Measurements from ENCODE around the gene ZSWIM5. TPM values are rescaled to one million over a fixed set of nuclear protein-coding genes. Genes with fewer than 3 reads are reported as not detected.

The ZSWIM5 gene
- total and polyA plus RNA-seq, 2 of the 8 experiments (the other 6 are each of a cell fraction or from before 2014, with no cell fraction given) = 2.5 to 3.9 TPM

DNA sequence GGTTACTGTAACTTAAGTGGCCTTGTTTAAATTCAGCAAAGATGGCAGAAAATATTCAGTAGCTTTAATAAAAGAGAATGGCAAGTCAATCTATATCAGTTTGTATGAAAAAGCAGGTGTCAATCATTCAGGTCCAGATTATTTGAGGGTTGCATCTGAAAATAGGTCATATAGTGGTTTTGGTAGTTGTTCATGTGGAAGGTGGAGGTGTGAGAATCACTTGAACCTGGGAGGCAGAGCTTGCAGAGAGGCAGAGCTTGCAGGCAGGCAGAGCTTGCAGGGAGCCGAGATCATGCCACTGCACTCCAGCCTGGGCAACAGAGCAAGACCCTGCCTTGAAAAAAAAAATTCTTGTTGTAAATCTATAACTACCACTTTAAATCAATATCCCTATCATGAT, 88.6 kb downstream of the ZSWIM5 start:
- Histone ChIP-seq H3K9ac (replicated peaks in 1 of 4; ENCODE audit: extremely low read depth in 1 of 4, low read depth in 3 of 4, low read length in 3 of 4) (no peak overlapping the region), H3K79me1 (ENCODE audit: low read depth, low read length) (no peaks in the 10 kb centered on the region), H2BK12ac (ENCODE audit: low read depth, low read length) (no peak overlapping the region), H3K36me3 (ENCODE audit: control insufficient read depth in 2 of 4, insufficient read depth in 4 of 4, low read length in 3 of 4) (no peaks in the 10 kb centered on the region; a peak in 1 of 8 replicates), H3K4ac (replicated peaks; ENCODE audit: insufficient read length, low read depth, low read length) (no peak overlapping the region), H3K23ac (ENCODE audit: insufficient read length) (no peak overlapping the region), H3K27me3 (replicated peaks in 1 of 4; ENCODE audit: control insufficient read depth in 3 of 4, extremely low read depth in 1 of 4, insufficient read depth in 3 of 4, low read length in 3 of 4) (no peaks in the 10 kb centered on the region), H2BK20ac (ENCODE audit: low read length) (no peak overlapping the region), H2BK5ac (ENCODE audit: low read depth, low read length) (no peak overlapping the region), H3K4me2 (ENCODE audit: insufficient read depth in 1 of 2, low read depth in 2 of 2, low read length in 2 of 2) (no peak overlapping the region), H3K18ac (ENCODE audit: extremely low read depth, low read length) (no peak overlapping the region), H2AFZ (ENCODE audit: low read length) (no peak overlapping the region), H4K8ac (ENCODE audit: extremely low read depth, insufficient read depth, low read length) (no peak overlapping the region), H3K23me2 (ENCODE audit: low read depth, low read length) (no peaks in the 10 kb centered on the region), H2BK15ac (ENCODE audit: low read length) (no peak overlapping the region), H3K56ac (replicated peaks; ENCODE audit: insufficient read length, low read depth, low read length) (no peak overlapping the region), H3K4me3 (ENCODE audit: extremely low read depth in 1 of 4, insufficient read depth in 2 of 4, low read depth in 3 of 4, low read length in 4 of 4) (no peak overlapping the region), H3K79me2 (ENCODE audit: control insufficient read depth in 1 of 2, insufficient read depth in 2 of 2, low read length in 2 of 2) (no peaks in the 10 kb centered on the region), H3K9me3 (ENCODE audit: insufficient read depth in 2 of 2, low read depth in 1 of 2, low read length in 1 of 2) (peaks cover 0 to 11% of the 10 kb centered on the region in 2 experiments; a peak in 1 of 4 replicates), H2AK5ac (ENCODE audit: low read depth, low read length) (no peak overlapping the region), H3K27ac (ENCODE audit: low read depth, low read length) (no peak overlapping the region), H3K14ac (ENCODE audit: insufficient read length) (no peak overlapping the region), H4K20me1 (replicated peaks in 1 of 2; ENCODE audit: control insufficient read depth in 1 of 2, insufficient read depth in 2 of 2, low read length in 2 of 2) (no peaks in the 10 kb centered on the region), H3K4me1 (replicated peaks in 1 of 4; ENCODE audit: control insufficient read depth in 3 of 4, insufficient read depth in 4 of 4, low read length in 3 of 4) (peaks cover 0 to 1% (median 0%) of the 10 kb centered on the region in 4 experiments; a peak in 2 of 7 replicates), H4K5ac (ENCODE audit: insufficient read length, low read depth, low read length) (no peak overlapping the region), H4K91ac (replicated peaks; ENCODE audit: insufficient read length, low read length) (no peak overlapping the region), H2BK120ac (replicated peaks; ENCODE audit: low read depth, low read length) (no peak overlapping the region)
- ChIA-PET CTCF (ENCODE audit: partially characterized antibody) (interaction anchor here (0.6 kb wide), 1 partner anchor 102 kb away, joined by 3 read pairs; no protein-coding TSS in a partner anchor), POLR2A (ENCODE audit: partially characterized antibody) (interaction anchor here (1.4 kb wide), 1 partner anchor 8 kb away, joined by 3 read pairs; no protein-coding TSS in a partner anchor)
- 86% methylated on average over 1 of the region's 1 CpG; no CpG with 5 or more reads in 1 of the 2 experiments for WGBS, 2 experiments (ENCODE audit: extremely low coverage in 1 of 2, insufficient coverage in 1 of 2, insufficient read length in 1 of 2, insufficient replicate concordance in 2 of 2, low coverage in 1 of 2, low lambda C conversion rate in 2 of 2, missing lambda C conversion rate in 1 of 2)
- FAIRE-seq = no peak
- DNase-seq (ENCODE audit: low read depth in 1 of 2, low spot score in 2 of 2) = no peak
- no peak for TF ChIP-seq SP1 (IDR thresholded peaks at IDR 0.05; ENCODE audit: low read depth, low read length)
- no peak for TF ChIP-seq RXRA (IDR thresholded peaks at IDR 0.05; ENCODE audit: insufficient read depth, low read depth, low read length)
- no peak for TF ChIP-seq FOSL1 (IDR thresholded peaks at IDR 0.05; ENCODE audit: insufficient read depth, low read depth, low read length)
- TF ChIP-seq, protein P1, sequence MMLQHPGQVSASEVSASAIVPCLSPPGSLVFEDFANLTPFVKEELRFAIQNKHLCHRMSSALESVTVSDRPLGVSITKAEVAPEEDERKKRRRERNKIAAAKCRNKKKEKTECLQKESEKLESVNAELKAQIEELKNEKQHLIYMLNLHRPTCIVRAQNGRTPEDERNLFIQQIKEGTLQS (IDR thresholded peaks at IDR 0.05; ENCODE audit: insufficient read depth, low read depth, low read length) = no peak
- no peak for TF ChIP-seq TEAD4 (IDR thresholded peaks at IDR 0.05; ENCODE audit: low read depth, low read length)
- no peak for TF ChIP-seq E2F6 (IDR thresholded peaks at IDR 0.05)
- TF ChIP-seq SIX5 (IDR thresholded peaks at IDR 0.05; ENCODE audit: low read depth, low read length) = no peak
- TF ChIP-seq JUND (IDR thresholded peaks at IDR 0.05; ENCODE audit: low read length) = no peak
- TF ChIP-seq, protein P2, sequence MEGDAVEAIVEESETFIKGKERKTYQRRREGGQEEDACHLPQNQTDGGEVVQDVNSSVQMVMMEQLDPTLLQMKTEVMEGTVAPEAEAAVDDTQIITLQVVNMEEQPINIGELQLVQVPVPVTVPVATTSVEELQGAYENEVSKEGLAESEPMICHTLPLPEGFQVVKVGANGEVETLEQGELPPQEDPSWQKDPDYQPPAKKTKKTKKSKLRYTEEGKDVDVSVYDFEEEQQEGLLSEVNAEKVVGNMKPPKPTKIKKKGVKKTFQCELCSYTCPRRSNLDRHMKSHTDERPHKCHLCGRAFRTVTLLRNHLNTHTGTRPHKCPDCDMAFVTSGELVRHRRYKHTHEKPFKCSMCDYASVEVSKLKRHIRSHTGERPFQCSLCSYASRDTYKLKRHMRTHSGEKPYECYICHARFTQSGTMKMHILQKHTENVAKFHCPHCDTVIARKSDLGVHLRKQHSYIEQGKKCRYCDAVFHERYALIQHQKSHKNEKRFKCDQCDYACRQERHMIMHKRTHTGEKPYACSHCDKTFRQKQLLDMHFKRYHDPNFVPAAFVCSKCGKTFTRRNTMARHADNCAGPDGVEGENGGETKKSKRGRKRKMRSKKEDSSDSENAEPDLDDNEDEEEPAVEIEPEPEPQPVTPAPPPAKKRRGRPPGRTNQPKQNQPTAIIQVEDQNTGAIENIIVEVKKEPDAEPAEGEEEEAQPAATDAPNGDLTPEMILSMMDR (IDR thresholded peaks at IDR 0.05; ENCODE audit: control extremely low read depth in 1 of 3, insufficient read depth in 1 of 3, low read depth in 1 of 3, low read length in 3 of 3) = no peak
- TF ChIP-seq JUN (IDR thresholded peaks at IDR 0.05; ENCODE audit: low read depth, low read length) = no peak
- no peak for TF ChIP-seq BCL11A (IDR thresholded peaks at IDR 0.05; ENCODE audit: low read depth in 2 of 2, low read length in 2 of 2)
